ENCODE measurements around the gene TM6SF1. TPM values are rescaled to one million over a fixed set of nuclear protein-coding genes. Genes with fewer than 3 reads are reported as not detected.
A peak's percentile ranks its signal among the peaks of the same experiment; 100 is the strongest.

Gene TM6SF1
- total RNA-seq, 1 donor from 2014 or later: 3.6 TPM

- peaks cover 59% of the 10 kb centered on the region for H3K27me3 Mint-ChIP-seq
- no peaks in the 10 kb centered on the region for H3K4me1 Mint-ChIP-seq
- H3K4me3 Mint-ChIP-seq: no peak overlapping the region
- intact Hi-C loops (cut with micrococcal nuclease): no loop called here
- H3K27ac Mint-ChIP-seq: no peak overlapping the region
- peaks cover 23% of the 10 kb centered on the region for H3K9me3 Mint-ChIP-seq
- DNase-seq: no peak
- H3K36me3 Mint-ChIP-seq (ENCODE audit: low read depth): no peaks in the 10 kb centered on the region
Measured at GRCh38 chr15:83099290-83099689, 8.2 kb upstream of the TM6SF1 start.

- intact Hi-C loops (cut with micrococcal nuclease): no loop called here
Measured at GRCh38 chr15:83100097-83100646, 7.3 kb upstream of the TM6SF1 start.

GRCh38 chr15:83102346-83102745 is 5.1 kb upstream of the TM6SF1 start:
- intact Hi-C loops (cut with micrococcal nuclease): no loop called here
- no peak overlapping the region for H3K4me3 Mint-ChIP-seq
- peaks cover 58% of the 10 kb centered on the region for H3K27me3 Mint-ChIP-seq
- peaks cover 8% of the 10 kb centered on the region for H3K4me1 Mint-ChIP-seq
- DNase-seq: no peak
- H3K36me3 Mint-ChIP-seq (ENCODE audit: low read depth): peaks cover 2% of the 10 kb centered on the region
- peaks cover 13% of the 10 kb centered on the region for H3K9me3 Mint-ChIP-seq
- no peak overlapping the region for H3K27ac Mint-ChIP-seq

More at GRCh38 chr15:83100097-83100646, 7.3 kb upstream of the TM6SF1 start:
- no peak for DNase-seq
- H3K4me3 Mint-ChIP-seq: no peak overlapping the region
- no peak overlapping the region for H3K27ac Mint-ChIP-seq
- H3K4me1 Mint-ChIP-seq: no peaks in the 10 kb centered on the region
- H3K36me3 Mint-ChIP-seq (ENCODE audit: low read depth): no peaks in the 10 kb centered on the region
- H3K9me3 Mint-ChIP-seq: peaks cover 23% of the 10 kb centered on the region
- peaks cover 64% of the 10 kb centered on the region for H3K27me3 Mint-ChIP-seq

- H3K27me3 Mint-ChIP-seq: peaks cover 47% of the 10 kb centered on the region
- H3K4me1 Mint-ChIP-seq: peaks cover 20% of the 10 kb centered on the region
- H3K4me3 Mint-ChIP-seq: no peak overlapping the region
- DNase-seq: no peak
- peaks cover 2% of the 10 kb centered on the region for H3K36me3 Mint-ChIP-seq (ENCODE audit: low read depth)
- H3K27ac Mint-ChIP-seq: no peak overlapping the region
- peaks cover 5% of the 10 kb centered on the region for H3K9me3 Mint-ChIP-seq
- intact Hi-C loops (cut with micrococcal nuclease): no loop called here
Measured at GRCh38 chr15:83104141-83104540, 3.3 kb upstream of the TM6SF1 start.

DNA sequence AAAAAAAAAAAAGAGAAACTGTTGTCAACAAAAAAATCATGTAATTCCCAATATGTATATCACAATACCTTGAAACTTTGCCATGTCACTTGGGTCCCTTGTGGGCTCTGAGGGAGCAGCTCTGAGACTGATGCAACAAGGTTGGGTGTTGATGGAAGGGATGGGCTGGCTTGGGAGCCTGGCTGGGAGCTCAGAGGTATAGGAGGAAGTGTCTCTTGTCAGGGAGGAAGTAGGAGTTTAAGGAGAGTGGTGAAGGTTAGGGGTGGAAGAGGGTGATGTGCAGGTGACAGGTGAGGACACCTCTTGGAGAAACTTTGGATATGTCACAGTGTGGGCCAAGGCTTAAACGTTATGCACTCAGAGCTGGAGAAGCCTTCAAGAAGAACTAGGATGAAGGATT is 2.0 kb upstream of the TM6SF1 start:
- intact Hi-C loops (cut with micrococcal nuclease): loop anchor here (5.0 kb wide), 2 partner anchors 38 to 93 kb away; partner anchors contain the start of genes BTBD1 and C15orf40
- Mint-ChIP-seq H3K9me3 (no peaks in the 10 kb centered on the region), H3K4me3 (no peak overlapping the region), H3K36me3 (ENCODE audit: low read depth) (peaks cover 2% of the 10 kb centered on the region), H3K4me1 (peaks cover 30% of the 10 kb centered on the region), H3K27ac (no peak overlapping the region), H3K27me3 (peaks cover 38% of the 10 kb centered on the region)
- no peak for DNase-seq

DNA sequence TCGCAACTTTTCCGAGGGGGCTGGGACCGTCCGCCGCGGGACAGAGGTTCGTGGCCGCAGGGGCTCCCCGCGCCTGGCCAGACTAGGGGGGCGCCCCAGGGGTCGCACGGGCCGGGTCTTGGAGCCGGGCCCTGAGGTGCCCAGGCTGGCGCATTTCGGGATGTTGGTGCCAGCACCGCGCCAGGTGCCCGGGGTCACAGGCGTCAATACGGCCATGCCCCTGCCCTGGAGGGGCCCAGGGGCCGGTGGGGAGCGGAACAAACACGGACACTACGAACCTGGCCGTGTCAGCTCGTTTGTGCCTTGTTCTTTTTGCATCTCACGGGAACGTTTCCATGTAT is 366 bp downstream of the TM6SF1 start:
- intact Hi-C loops (cut with micrococcal nuclease): loop anchor here (2.0 to 5.0 kb wide), 3 partner anchors 41 to 99 kb away; partner anchors contain the start of genes BTBD1, C15orf40 and HDGFL3
- Mint-ChIP-seq H3K4me1 (peaks cover 40% of the 10 kb centered on the region), H3K4me3 (peak overlapping the region; percentile 89), H3K27ac (peak overlapping the region; percentile 54), H3K36me3 (ENCODE audit: low read depth) (peaks cover 8% of the 10 kb centered on the region), H3K27me3 (peaks cover 23% of the 10 kb centered on the region), H3K9me3 (peaks cover 5% of the 10 kb centered on the region)
- peak; percentile 64 for DNase-seq

GRCh38 chr15:83108266-83109219 is 1.1 kb downstream of the TM6SF1 start:
- H3K9me3 Mint-ChIP-seq: peaks cover 5% of the 10 kb centered on the region
- H3K4me3 Mint-ChIP-seq: peak overlapping the region; percentile 89
- intact Hi-C loops (cut with micrococcal nuclease): loop anchor here (2.0 to 5.0 kb wide), 3 partner anchors 41 to 98 kb away; partner anchors contain the start of genes BTBD1, C15orf40 and HDGFL3
- peaks cover 23% of the 10 kb centered on the region for H3K27me3 Mint-ChIP-seq
- peaks cover 10% of the 10 kb centered on the region for H3K36me3 Mint-ChIP-seq (ENCODE audit: low read depth)
- peak overlapping the region; percentile 54 for H3K27ac Mint-ChIP-seq
- DNase-seq: peak; percentile 81
- H3K4me1 Mint-ChIP-seq: peaks cover 40% of the 10 kb centered on the region

GRCh38 chr15:83109532-83109931 is 2.1 kb downstream of the TM6SF1 start:
- peaks cover 40% of the 10 kb centered on the region for H3K4me1 Mint-ChIP-seq
- H3K27me3 Mint-ChIP-seq: peaks cover 15% of the 10 kb centered on the region
- peak overlapping the region; percentile 6 for H3K4me3 Mint-ChIP-seq
- intact Hi-C loops (cut with micrococcal nuclease): loop anchor here (2.0 to 5.0 kb wide), 3 partner anchors 42 to 97 kb away; partner anchors contain the start of genes BTBD1, C15orf40 and HDGFL3
- H3K36me3 Mint-ChIP-seq (ENCODE audit: low read depth): peaks cover 14% of the 10 kb centered on the region
- no peak for DNase-seq
- no peak overlapping the region for H3K27ac Mint-ChIP-seq
- H3K9me3 Mint-ChIP-seq: peaks cover 5% of the 10 kb centered on the region

- intact Hi-C loops (cut with micrococcal nuclease): no loop called here
- Mint-ChIP-seq H3K4me1 (peaks cover 40% of the 10 kb centered on the region), H3K27me3 (peaks cover 10% of the 10 kb centered on the region), H3K36me3 (ENCODE audit: low read depth) (peaks cover 18% of the 10 kb centered on the region), H3K27ac (no peak overlapping the region), H3K4me3 (no peak overlapping the region), H3K9me3 (peaks cover 5% of the 10 kb centered on the region)
- no peak for DNase-seq
Measured at GRCh38 chr15:83110381-83110780, 2.9 kb downstream of the TM6SF1 start.

DNA sequence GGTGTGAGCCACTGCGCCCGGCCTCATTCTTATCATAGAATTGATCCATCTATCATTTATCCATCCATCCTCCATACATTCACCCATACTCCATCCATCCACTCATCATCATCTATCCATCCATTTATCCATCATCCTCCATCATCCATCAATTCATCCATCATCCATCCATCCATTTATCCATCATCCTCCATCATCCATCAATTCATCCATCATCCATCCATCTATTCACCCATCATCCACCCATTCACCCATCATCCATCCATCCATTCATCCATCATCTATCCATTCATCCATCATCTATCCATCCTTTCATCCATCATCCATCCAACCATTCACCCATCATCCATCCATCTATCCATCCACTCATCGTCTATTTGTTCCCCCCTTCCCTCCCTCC is 3.7 kb downstream of the TM6SF1 start:
- DNase-seq: no peak
- no peak overlapping the region for H3K27ac Mint-ChIP-seq
- H3K4me3 Mint-ChIP-seq: no peak overlapping the region
- H3K4me1 Mint-ChIP-seq: peaks cover 37% of the 10 kb centered on the region
- intact Hi-C loops (cut with micrococcal nuclease): no loop called here
- H3K9me3 Mint-ChIP-seq: peaks cover 5% of the 10 kb centered on the region
- peaks cover 7% of the 10 kb centered on the region for H3K27me3 Mint-ChIP-seq
- H3K36me3 Mint-ChIP-seq (ENCODE audit: low read depth): peaks cover 22% of the 10 kb centered on the region

DNA sequence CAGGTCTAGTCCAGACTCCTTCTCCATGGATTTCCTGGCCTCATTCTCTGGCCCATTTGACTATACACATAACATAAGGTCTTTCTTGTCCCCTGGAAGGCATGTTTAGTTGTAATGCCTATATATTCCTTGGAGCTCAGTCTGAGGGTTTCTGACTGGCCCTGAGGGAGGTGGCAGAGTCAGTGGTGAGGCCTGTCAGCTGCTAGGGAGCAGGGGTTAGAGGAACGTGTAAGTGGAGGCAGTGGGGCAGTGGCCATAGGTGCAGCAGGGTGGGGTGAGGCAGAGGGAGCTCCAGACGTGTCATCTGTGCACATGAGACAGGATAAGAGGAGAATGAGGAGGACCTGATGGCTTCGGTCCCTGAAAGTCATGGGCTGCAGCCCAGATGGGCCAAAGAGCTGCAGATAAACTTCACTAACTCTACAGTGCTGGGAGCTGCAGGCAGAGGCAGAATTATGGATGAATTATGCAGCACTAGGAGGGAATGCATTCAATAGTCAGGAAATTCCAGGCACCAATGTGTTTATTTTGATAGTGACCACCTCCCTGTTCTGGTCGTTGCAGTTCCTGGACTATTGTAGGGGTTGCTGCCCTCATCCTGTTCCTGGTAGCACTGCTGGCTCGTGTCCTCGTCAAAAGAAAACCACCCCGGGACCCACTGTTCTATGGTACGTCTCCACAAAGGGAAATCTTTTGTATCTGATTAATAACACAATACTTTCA is 4.9 kb downstream of the TM6SF1 start:
- intact Hi-C loops (cut with micrococcal nuclease): no loop called here
- no peak for DNase-seq
- Mint-ChIP-seq H3K4me3 (no peak overlapping the region), H3K9me3 (peaks cover 5% of the 10 kb centered on the region), H3K27ac (no peak overlapping the region), H3K27me3 (peaks cover 2% of the 10 kb centered on the region), H3K4me1 (peaks cover 32% of the 10 kb centered on the region), H3K36me3 (ENCODE audit: low read depth) (peaks cover 21% of the 10 kb centered on the region)

DNA sequence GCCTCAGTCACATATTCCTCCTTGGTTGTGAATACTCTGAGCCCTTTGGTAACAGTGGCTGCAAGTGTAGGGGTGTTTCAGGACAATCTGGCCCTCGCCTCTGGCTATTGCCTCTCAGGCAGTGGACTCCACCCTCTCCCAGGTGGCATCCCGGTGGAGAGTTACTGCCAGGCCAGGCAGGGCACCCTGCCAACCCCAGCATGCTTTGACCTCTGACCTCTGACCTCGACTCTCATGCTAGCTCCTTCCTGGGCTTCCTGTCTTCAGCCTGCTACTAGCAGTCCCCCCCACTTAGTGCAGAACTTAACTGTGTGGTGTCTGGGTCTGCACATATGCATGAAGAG is 5.5 kb downstream of the TM6SF1 start:
- H3K36me3 Mint-ChIP-seq (ENCODE audit: low read depth): peaks cover 21% of the 10 kb centered on the region
- no peak overlapping the region for H3K4me3 Mint-ChIP-seq
- H3K27ac Mint-ChIP-seq: no peak overlapping the region
- DNase-seq: no peak
- intact Hi-C loops (cut with micrococcal nuclease): no loop called here
- peaks cover 5% of the 10 kb centered on the region for H3K9me3 Mint-ChIP-seq
- peaks cover 2% of the 10 kb centered on the region for H3K27me3 Mint-ChIP-seq
- peaks cover 32% of the 10 kb centered on the region for H3K4me1 Mint-ChIP-seq

GRCh38 chr15:83113881-83114674 is 6.6 kb downstream of the TM6SF1 start:
- DNase-seq: no peak
- H3K27ac Mint-ChIP-seq: no peak overlapping the region
- H3K9me3 Mint-ChIP-seq: peaks cover 5% of the 10 kb centered on the region
- peaks cover 21% of the 10 kb centered on the region for H3K36me3 Mint-ChIP-seq (ENCODE audit: low read depth)
- no peak overlapping the region for H3K4me3 Mint-ChIP-seq
- no peaks in the 10 kb centered on the region for H3K27me3 Mint-ChIP-seq
- H3K4me1 Mint-ChIP-seq: peaks cover 21% of the 10 kb centered on the region
- intact Hi-C loops (cut with micrococcal nuclease): no loop called here

Data from activated CD4-positive, alpha-beta T cell treated with anti-CD3 and anti-CD28 coated beads, Interleukin-2, amount 10 ng/mL, durations not matched to agents 24 days and 14 days (primary cell).